Ascending aorta (tissue), 2 donors: ENCODE results near the gene ERN1. TPM values are rescaled to one million over a fixed set of nuclear protein-coding genes. Genes with fewer than 3 reads are reported as not detected.

Source experiments
- DNase-seq, 2 donors: peaks; one replicate each; pipeline ENCODE4 v3.0.0-alpha.2; 2019; ENCODE audit warnings: low spot score in 2 of 2
- H3K27ac ChIP-seq, 2 donors: fragments of 200-600 bp; sonication (generic); one replicate each; pipeline ENCODE4 v1.5.1; 2016 to 2017; ENCODE audit warnings: mild to moderate bottlenecking in 1 of 2
- H3K27me3 ChIP-seq: fragments of 200-600 bp; sonication (generic); one replicate; pipeline ENCODE4 v1.5.1; 2017
- H3K36me3 ChIP-seq, 2 donors: fragments of 200-600 bp; sonication (generic); one replicate each; pipeline ENCODE4 v1.5.1; 2016
- H3K4me1 ChIP-seq, 2 donors: fragments of 200-600 bp; sonication (generic); one replicate each; pipeline ENCODE4 v1.5.1; 2016 to 2017; ENCODE audit warnings: mild to moderate bottlenecking in 1 of 2
- H3K4me3 ChIP-seq, 2 donors: fragments of 200-600 bp; sonication (generic); one replicate each; pipeline ENCODE4 v1.5.1; 2016 to 2017; ENCODE audit warnings: mild to moderate bottlenecking in 1 of 2
- H3K9me3 ChIP-seq, 2 donors: fragments of 200-600 bp; sonication (generic); one replicate each; pipeline ENCODE4 v1.5.1; 2016
- CTCF ChIP-seq, 3 experiments: fragments of 200-600 bp in 2 of 3; fragments of 450-650 bp in 1 of 3; sonication (generic) in 2 of 3; IDR thresholded peaks; one replicate each; pipeline ENCODE4 v1.5.1; 2016 to 2019; ENCODE audit warnings: antibody characterized with exemption in 3 of 3, mild to moderate bottlenecking in 1 of 3, moderate library complexity in 1 of 3
- intact Hi-C: fragments of 100-400 bp; cut with DNase I; formaldehyde crosslinking; loops from one replicate; pipeline ENCODE4 v1.15.1; 2023
- total RNA-seq: library from RNA; depleted of rRNA; stranded (reverse); fragments of >200 nt; gene quantifications from one replicate; pipeline ENCODE4 v1.1.0, GENCODE V29; 2016

Gene ERN1
- total RNA-seq, 1 donor from 2014 or later: 26.5 TPM

- H3K36me3 ChIP-seq: peaks cover 8 to 60% of the 10 kb centered on the region in 2 donors
- intact Hi-C loops: loop anchor here (1.0 kb wide), 1 partner anchor 70 kb away; no protein-coding TSS in a partner anchor
- peaks cover 0 to 3% of the 10 kb centered on the region in 2 donors for H3K9me3 ChIP-seq
- H3K27ac ChIP-seq: no peak overlapping the region
- no peak overlapping the region for H3K4me3 ChIP-seq
- no peaks in the 10 kb centered on the region for H3K27me3 ChIP-seq
- no peak for DNase-seq
- H3K4me1 ChIP-seq: no peaks in the 10 kb centered on the region
- peak; percentile 30 to 53 (median 35) for TF ChIP-seq CTCF (IDR thresholded peaks at IDR 0.05)
These were observed 66.1 kb downstream of the ERN1 start for GRCh38 chr17:64063766-64064224.

- intact Hi-C loops: loop anchor here (1.0 kb wide), 1 partner anchor 70 kb away; no protein-coding TSS in a partner anchor
- H3K4me3 ChIP-seq: no peak overlapping the region
- TF ChIP-seq CTCF (IDR thresholded peaks at IDR 0.05): no peak
- no peaks in the 10 kb centered on the region for H3K27me3 ChIP-seq
- peaks cover 4 to 56% of the 10 kb centered on the region in 2 donors for H3K36me3 ChIP-seq
- no peaks in the 10 kb centered on the region for H3K4me1 ChIP-seq
- H3K9me3 ChIP-seq: no peaks in the 10 kb centered on the region
- DNase-seq: no peak
- H3K27ac ChIP-seq: no peak overlapping the region
These were observed 66.9 kb downstream of the ERN1 start for GRCh38 chr17:64063088-64063487.

- H3K4me3 ChIP-seq: no peak overlapping the region
- H3K36me3 ChIP-seq: peaks cover 8 to 60% of the 10 kb centered on the region in 2 donors
- H3K9me3 ChIP-seq: no peaks in the 10 kb centered on the region
- DNase-seq: no peak
- TF ChIP-seq CTCF (IDR thresholded peaks at IDR 0.05): no peak
- intact Hi-C loops: no loop called here
- H3K27ac ChIP-seq: no peak overlapping the region
- H3K4me1 ChIP-seq: no peaks in the 10 kb centered on the region
- no peaks in the 10 kb centered on the region for H3K27me3 ChIP-seq
These were observed 68.6 kb downstream of the ERN1 start for GRCh38 chr17:64061178-64061898.

- H3K4me1 ChIP-seq: no peaks in the 10 kb centered on the region
- TF ChIP-seq CTCF (IDR thresholded peaks at IDR 0.05): no peak
- H3K27ac ChIP-seq: no peak overlapping the region
- H3K27me3 ChIP-seq: no peaks in the 10 kb centered on the region
- H3K9me3 ChIP-seq: no peaks in the 10 kb centered on the region
- no peak overlapping the region for H3K4me3 ChIP-seq
- intact Hi-C loops: no loop called here
- no peak for DNase-seq
- peaks cover 18 to 61% of the 10 kb centered on the region in 2 donors for H3K36me3 ChIP-seq
These were observed 69.6 kb downstream of the ERN1 start for GRCh38 chr17:64060331-64060730.

- intact Hi-C loops: loop anchor here (10.0 kb wide), 1 partner anchor 225 kb away; no protein-coding TSS in a partner anchor
- Histone ChIP-seq H3K36me3 (peaks cover 24 to 61% of the 10 kb centered on the region in 2 donors), H3K9me3 (no peaks in the 10 kb centered on the region), H3K27me3 (no peaks in the 10 kb centered on the region), H3K4me1 (no peaks in the 10 kb centered on the region), H3K27ac (no peak overlapping the region), H3K4me3 (no peak overlapping the region)
- TF ChIP-seq CTCF (IDR thresholded peaks at IDR 0.05): no peak
- no peak for DNase-seq
These were observed 70.2 kb downstream of the ERN1 start for GRCh38 chr17:64059756-64060155.
